GM12865 (cell line): ENCODE data around the gene FOXL1.
A peak's percentile ranks its signal among the peaks of the same experiment; 100 is the strongest.

Experiments used
- DNase-seq: peaks from one replicate; pipeline ENCODE4 v3.0.0; 2010; ENCODE audit warnings: low read depth
- H3K4me3 ChIP-seq: 2 replicates; pipeline ENCODE4 v1.5.1; 2011; ENCODE audit warnings: mild to moderate bottlenecking, low read depth, low read length, control low read depth
- CTCF ChIP-seq: IDR thresholded peaks from 2 replicates; pipeline ENCODE4 v1.5.1; 2011; ENCODE audit warnings: low read length, control low read depth, low read depth, inconsistent platforms; ENCODE audit not compliant: insufficient read depth; ENCODE audit errors: missing control alignments

Gene FOXL1

GRCh38 chr16:86575754-86576557 lies 2.4 kb upstream of the FOXL1 start:
- no peak overlapping the region for H3K4me3 ChIP-seq
- peak; percentile 9 for TF ChIP-seq CTCF
- DNase-seq, result peak; percentile 20

- no peak overlapping the region for H3K4me3 ChIP-seq
- DNase-seq, result no peak
- no peak for TF ChIP-seq CTCF
Observed at GRCh38 chr16:86576591-86577313, 1.6 kb upstream of the FOXL1 start.

GRCh38 chr16:86577314-86577971 lies 906 bp upstream of the FOXL1 start:
- no peak for TF ChIP-seq CTCF
- no peak overlapping the region for H3K4me3 ChIP-seq
- no peak for DNase-seq

- no peak overlapping the region for H3K4me3 ChIP-seq
- no peak for TF ChIP-seq CTCF
- DNase-seq, result no peak
Observed at GRCh38 chr16:86578611-86579267, 390 bp downstream of the FOXL1 start.

- DNase-seq, result no peak
- H3K4me3 ChIP-seq, result no peak overlapping the region
- no peak for TF ChIP-seq CTCF
Observed at GRCh38 chr16:86579268-86580062, 1.1 kb downstream of the FOXL1 start.

- TF ChIP-seq CTCF, result no peak
- H3K4me3 ChIP-seq, result no peak overlapping the region
- no peak for DNase-seq
Observed at GRCh38 chr16:86580063-86580790, 1.9 kb downstream of the FOXL1 start.
